Measurements from ENCODE around the gene RPSA.
"Not testable (repeated sequence)": the region's sequence is repeated elsewhere in the genome, so short reads cannot be mapped to it uniquely, and the experiment has no call there.

The RPSA gene

GRCh38 chr3:39423436-39423970, 17.0 kb downstream of the RPSA start:
- DNase-seq, result no peak

DNA sequence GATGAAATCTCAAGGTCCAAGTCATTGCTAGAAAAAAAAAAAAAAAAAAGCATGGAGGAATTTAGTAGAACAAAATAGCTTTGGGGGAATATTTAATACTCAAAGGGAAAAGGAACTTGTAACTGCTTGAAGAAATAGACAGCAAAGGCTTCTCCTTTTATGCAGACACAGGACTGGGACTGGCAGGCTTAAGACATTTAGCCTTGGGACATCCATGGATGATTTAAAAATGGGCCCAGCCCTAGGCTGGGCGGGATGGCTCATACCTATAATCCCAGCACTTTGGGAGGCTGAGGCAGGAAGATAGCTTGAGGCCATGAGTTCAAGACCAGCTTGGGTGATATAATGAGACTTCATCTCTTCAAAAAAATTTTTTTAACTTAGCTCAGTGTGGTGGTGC, 19.8 kb downstream of the RPSA start:
- no peak for DNase-seq

DNA sequence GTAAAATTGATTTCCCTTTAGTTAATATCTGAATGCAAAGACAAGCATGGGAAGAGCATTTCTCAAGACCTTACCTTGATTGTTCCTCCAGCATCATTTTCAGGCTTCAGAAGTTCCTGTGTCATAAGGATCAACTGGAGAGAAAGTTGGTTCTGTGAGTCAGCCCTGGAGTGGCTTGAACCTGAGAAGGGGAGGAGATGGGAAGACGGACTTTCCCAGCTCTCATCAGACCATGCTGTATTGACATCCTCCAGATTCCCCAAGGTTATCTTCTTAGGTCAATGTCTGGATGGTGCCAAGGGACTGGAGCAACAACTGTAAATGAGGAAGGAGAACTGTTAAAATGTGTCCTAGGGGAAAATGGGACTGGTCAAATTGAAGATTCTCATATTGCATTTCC, 21.0 kb downstream of the RPSA start:
- no peak for DNase-seq

- no peak for DNase-seq
Observed at GRCh38 chr3:39428745-39429201, 22.3 kb downstream of the RPSA start.

DNA sequence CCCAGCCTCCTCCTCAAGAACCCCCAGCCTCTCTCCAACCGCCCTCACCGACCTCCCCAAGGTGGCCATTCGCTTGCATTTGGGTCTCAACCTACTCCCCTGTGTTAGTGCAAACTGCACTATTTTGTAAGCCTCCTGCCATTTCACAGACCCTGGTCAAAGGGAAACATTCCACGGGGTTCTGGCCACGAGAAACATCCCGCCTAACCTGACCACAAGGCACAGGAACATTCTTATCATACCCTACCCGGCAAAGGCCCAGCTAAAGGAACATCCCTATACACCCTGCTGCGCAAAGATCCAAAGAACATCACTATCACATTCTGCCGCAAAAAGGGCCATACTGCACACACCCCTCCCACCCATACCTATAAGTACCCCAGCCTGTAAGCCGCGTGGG, 22.9 kb downstream of the RPSA start:
- DNase-seq, result no peak

GRCh38 chr3:39432342-39432741, 25.8 kb downstream of the RPSA start:
- no peak for DNase-seq

- DNase-seq, result no peak
Observed at GRCh38 chr3:39433642-39434041, 27.1 kb downstream of the RPSA start.

DNA sequence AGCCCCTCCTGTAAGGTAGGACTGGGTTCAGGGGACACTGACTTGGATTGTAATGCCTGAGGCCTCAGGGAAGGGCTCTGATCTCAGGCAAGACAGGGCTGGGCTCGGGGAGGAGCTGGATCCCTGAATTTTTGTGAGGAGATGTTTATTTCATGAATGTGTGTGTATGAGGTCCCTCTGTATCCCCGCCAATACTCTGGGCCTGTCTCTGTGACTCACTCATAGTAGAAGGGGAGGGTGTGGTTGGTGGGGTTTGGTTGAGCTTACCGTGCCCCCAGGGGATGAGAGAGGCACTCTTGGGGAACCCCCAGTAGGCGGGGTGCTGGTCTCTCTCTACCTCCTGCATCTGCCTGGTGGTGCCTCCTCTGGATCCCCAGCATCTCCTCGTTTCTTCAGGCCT, 28.1 kb downstream of the RPSA start:
- no peak for DNase-seq

- DNase-seq, result no peak
Observed at GRCh38 chr3:39435006-39435748, 28.7 kb downstream of the RPSA start.

DNA sequence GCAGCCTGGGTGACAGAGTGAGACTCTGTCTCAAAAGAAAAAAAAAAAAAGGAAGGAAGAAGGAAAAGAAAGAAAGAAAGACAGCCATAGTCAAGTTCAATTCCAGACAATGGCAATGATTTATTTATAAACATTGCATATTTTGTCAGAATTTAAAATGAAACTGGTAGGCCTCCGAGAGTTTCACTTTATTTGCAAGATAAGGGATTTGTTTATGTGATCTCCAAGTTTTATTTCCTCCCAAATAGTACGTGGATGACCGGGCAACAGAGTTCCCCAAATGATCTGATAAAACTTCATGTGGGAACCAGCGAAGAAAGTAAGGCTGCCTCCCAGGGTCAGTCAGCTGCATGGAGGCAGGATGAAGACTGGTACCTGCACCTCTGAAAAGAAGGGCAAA, 32.4 kb downstream of the RPSA start:
- DNase-seq, result no peak

DNA sequence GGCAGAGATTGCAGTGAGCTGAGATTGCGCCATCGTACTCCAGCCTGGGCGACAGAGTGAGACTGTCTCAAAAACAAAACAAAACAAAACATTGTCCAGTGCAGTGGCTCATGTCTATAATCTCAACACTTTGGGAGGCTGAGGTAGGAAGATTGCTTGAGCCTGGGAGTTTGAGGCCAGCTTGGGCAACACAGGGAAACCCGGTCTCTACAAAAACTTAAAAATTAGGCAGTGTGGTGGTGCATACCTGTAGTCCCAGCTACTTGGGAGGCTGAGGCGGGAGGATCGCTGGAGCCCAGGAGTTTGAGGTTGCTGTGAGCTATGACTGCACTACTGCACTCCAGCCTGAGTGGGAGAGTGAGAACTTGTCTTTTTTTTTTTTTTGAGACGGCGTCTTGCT, 33.8 kb downstream of the RPSA start:
- no peak for DNase-seq

DNA sequence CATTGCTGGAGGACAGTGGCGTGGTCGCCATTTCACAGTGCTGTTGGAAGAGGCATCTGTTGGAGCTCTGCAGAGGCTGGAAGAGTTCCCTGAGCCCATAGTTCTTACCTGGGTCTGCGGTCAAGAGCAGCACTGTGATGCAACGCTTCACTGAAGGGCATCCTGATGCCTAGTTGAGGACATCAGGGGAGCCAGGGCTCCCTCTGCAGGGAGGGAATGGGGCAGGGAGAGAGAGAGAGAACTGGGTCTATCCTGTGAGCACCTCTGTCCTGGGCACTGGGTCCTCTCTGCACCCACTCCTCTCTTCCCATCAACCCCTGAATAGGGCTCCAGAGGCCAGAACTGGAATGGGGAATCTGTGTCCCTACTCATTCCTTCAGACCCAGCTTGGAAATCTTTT, 37.0 kb downstream of the RPSA start:
- no peak for DNase-seq

DNA sequence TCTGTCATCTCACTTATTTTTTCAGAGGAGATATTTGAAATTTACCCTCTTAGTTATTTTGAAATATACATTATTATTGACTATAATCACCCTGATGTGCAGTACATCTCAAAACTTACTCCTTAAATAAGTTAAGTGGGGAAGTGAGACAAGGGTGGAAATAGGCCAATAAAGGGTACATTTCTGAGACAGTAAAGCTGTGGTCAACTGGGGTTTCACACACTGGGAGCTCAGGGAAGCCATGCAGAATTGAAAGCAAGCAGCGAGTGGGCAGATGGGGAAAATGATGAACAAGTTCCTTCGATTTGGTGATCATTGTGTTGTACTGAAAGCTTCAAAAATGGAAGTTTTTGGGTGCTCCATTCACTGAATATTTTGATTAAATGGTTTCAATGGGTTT, 39.4 kb downstream of the RPSA start:
- DNase-seq, result no peak

GRCh38 chr3:39446444-39446843, 39.9 kb downstream of the RPSA start:
- no peak for DNase-seq

GRCh38 chr3:39447637-39448483, 41.3 kb downstream of the RPSA start:
- DNase-seq, result peak; percentile 19

- no peak for DNase-seq
Observed at GRCh38 chr3:39448506-39449233, 42.1 kb downstream of the RPSA start.

DNA sequence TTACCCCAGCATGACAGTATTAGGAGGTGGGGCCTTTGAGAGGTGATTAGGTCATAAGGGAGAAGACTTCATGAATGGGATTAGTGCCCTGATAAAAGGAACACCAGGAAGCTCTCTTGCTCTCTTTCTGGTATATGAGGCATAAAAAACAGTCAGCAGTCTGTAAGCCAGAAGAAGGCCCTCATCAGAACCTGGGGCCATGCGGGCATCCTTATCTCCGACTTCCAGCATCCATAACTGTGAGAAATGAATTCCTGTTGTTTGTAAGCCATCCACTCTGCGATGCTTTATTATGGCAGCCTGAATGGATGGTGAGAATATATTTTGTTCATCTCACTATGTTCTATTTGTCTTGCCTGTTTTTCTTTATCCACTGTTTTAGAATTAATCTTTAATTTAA, 43.3 kb downstream of the RPSA start:
- no peak for DNase-seq

- no peak for DNase-seq
Observed at GRCh38 chr3:39453134-39453533, 46.6 kb downstream of the RPSA start.

DNA sequence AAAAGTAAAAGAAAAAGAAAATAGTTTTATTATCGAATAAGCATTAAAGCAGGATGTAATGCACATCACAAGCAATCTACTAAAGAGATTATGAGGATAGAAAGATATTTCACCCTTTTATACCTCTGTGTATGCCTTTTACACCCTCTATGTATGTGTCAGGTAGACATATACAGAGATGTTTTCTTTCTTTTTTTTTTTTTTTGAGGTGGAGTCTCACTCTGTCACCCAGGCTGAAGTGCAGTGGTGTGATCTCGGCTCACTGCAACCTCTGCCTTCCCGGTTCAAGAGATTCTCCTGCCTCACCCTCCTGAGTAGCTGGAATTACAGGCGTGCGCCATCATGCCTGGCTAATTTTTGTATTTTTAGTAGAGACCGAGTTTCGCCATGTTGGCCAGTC, 47.4 kb downstream of the RPSA start:
- DNase-seq, result not testable (repeated sequence)

DNA sequence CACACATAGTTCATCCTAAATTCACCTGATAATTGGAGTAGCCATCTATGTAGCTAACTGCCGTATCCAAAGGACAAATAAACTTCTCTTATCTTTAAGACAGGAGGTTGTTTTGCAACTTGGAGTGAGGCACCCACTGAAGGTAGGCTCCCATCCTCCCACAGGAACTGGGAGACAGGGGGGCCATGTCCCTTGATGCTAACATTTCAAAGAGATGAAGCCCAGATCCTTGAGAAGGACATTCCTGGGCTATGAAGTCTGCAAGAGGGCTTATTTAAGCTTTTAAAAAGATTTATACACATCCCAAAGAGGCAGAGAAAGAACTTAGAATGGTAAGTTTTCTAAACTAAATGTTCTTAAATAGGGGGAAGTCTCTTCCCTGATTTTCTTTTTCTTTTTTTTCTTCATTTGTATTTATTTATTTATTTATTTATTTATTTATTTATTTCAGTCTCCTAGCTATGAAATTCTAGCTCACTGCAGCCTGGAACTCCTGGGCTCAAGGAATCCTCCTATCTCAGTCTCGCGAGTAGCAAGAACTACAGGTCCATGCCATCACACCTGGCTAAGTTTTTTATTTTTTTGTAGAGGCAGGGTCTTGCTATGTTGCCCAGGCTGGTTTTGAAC, 48.2 kb downstream of the RPSA start:
- no peak for DNase-seq

DNA sequence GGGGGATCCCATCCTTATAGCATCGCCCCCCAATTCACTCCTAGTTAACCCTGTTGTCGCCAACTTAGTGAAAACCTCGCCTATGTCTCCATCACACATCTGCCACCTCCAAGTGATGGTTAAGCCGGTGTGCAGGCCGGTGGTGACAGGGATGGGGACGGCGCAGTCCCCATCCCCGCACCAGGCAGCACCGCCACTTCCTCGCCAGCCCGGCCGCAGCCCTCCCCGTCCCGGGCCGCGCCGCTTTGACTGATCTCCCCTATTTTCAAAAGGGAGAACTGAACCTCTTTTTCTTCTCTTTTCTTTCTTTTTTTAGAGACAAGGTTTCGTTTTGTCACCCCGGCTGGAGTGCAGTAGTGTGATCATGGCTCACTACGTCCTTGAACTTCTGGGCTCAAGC, 49.6 kb downstream of the RPSA start:
- no peak for DNase-seq

GRCh38 chr3:39457361-39457760, 50.8 kb downstream of the RPSA start:
- no peak for DNase-seq

DNA sequence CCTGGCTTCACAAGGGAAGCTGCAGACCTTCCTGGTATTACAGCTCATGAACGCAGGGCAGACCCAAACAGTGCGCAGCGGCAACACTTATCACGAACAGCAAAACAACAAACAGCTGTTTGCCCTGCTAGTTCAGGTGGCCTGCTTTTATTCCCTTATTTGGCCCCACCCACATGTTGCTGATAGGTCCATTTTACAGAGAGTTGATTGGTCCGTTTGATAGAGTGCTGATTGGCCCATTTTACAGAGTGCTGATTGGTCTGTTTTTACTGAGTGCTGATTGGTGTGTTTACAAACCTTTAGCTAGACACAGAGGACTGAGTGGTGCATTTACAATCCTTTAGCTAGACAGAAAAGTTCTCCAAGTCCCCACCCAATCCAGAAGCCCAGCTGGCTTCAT, 52.1 kb downstream of the RPSA start:
- DNase-seq, result not testable (repeated sequence)
